SU-DHL-6 (cell line): ENCODE data around the gene AKAP1.

Experiments
- H2AFZ ChIP-seq: fragments of 200-600 bp; sonication (generic); 2 replicates; pipeline ENCODE4 v1.6.1; 2014; ENCODE audit warnings: low read depth, mild to moderate bottlenecking, moderate library complexity, mixed read lengths, antibody characterized with exemption, low read length; ENCODE audit not compliant: severe bottlenecking
- H3F3A ChIP-seq: fragments of 200-600 bp; shearing (Covaris generic); 2 replicates; pipeline ENCODE4 v1.6.0; 2016; ENCODE audit warnings: antibody characterized with exemption, mild to moderate bottlenecking; ENCODE audit not compliant: insufficient read depth
- H3K27ac ChIP-seq: fragments of 200-600 bp; sonication (generic); 2 replicates; pipeline ENCODE4 v1.5.1; 2016; ENCODE audit warnings: low read depth, mild to moderate bottlenecking, low read length, moderate library complexity, mixed read lengths
- H3K27me3 ChIP-seq: fragments of 200-600 bp; sonication (generic), shearing (Covaris generic); 2 replicates; pipeline ENCODE4 v1.6.0; 2014; ENCODE audit warnings: mild to moderate bottlenecking, low read length
- H3K36me3 ChIP-seq: fragments of 200-600 bp; sonication (generic); 2 replicates; pipeline ENCODE4 v1.6.1; 2014; ENCODE audit warnings: mild to moderate bottlenecking, low read length, mixed read lengths
- H3K4me2 ChIP-seq: fragments of 300-600, 200-600 bp; shearing (Covaris generic), sonication (generic); 2 replicates; pipeline ENCODE4 v1.6.0; 2014; ENCODE audit warnings: low read length, low read depth, mild to moderate bottlenecking; ENCODE audit not compliant: poor library complexity, severe bottlenecking
- H3K4me3 ChIP-seq: fragments of 200-600 bp; sonication (generic); 2 replicates; pipeline ENCODE4 v1.5.1; 2014; ENCODE audit warnings: antibody characterized with exemption, low read length, mild to moderate bottlenecking, mixed read lengths; ENCODE audit not compliant: insufficient read depth, poor library complexity, severe bottlenecking
- H3K79me2 ChIP-seq: fragments of 200-600 bp; sonication (generic); 2 replicates; pipeline ENCODE4 v1.6.1; 2014; ENCODE audit warnings: mild to moderate bottlenecking, low read length, moderate library complexity; ENCODE audit not compliant: insufficient read depth
- H3K9ac ChIP-seq: fragments of 200-600 bp; sonication (generic); 2 replicates; pipeline ENCODE4 v1.7.0; 2014; ENCODE audit warnings: mild to moderate bottlenecking, low read length
- H3K9me2 ChIP-seq: fragments of 200-600 bp; sonication (generic); replicated peaks from 2 replicates; pipeline ENCODE4 v1.6.1; 2014; ENCODE audit warnings: low read length; ENCODE audit not compliant: insufficient read depth
- H3K9me3 ChIP-seq: fragments of 200-600 bp; sonication (generic); 2 replicates; pipeline ENCODE4 v1.6.1; 2014; ENCODE audit warnings: low read length, mixed read lengths; ENCODE audit not compliant: insufficient read depth
- H4K20me1 ChIP-seq: fragments of 200-600 bp; sonication (generic); 2 replicates; pipeline ENCODE4 v1.6.1; 2014; ENCODE audit warnings: low read depth, mild to moderate bottlenecking, antibody characterized with exemption, low read length, moderate library complexity, mixed read lengths
- EZH2phosphoT487 ChIP-seq: fragments of 200-600 bp; sonication (generic), shearing (Covaris generic); conservative IDR thresholded peaks from 2 replicates; pipeline ENCODE4 v1.6.1; 2018; ENCODE audit warnings: mild to moderate bottlenecking, antibody characterized with exemption, low read length, moderate library complexity, mixed read lengths
- TF ChIP-seq, protein P1 (sequence below): fragments of 200-600 bp; sonication (generic); IDR thresholded peaks from one replicate; pipeline ENCODE4 v1.5.1; 2017; ENCODE audit warnings: antibody characterized with exemption, mild to moderate bottlenecking, low read length, moderate library complexity; ENCODE audit not compliant: insufficient read depth, poor library complexity, severe bottlenecking

AKAP1 gene

DNA sequence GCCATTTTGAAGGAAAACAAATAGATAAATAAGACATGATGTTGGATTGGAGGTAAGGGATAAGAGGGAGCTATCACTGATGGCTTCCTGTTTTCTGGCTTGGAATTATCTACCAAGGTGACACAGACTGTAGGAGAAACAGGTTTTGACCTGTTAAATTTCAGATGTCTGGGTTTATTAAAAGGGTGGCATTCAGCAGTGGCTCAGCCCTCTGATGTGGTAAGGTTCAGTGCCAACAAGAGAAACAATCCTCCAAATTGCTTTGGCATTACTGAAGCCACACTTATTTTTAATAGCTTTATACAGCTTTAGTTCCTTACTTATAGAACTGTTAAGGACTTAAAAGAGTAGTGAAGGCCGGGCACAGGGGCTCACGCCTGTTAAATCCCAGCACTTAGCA, 37.0 kb upstream of the AKAP1 start:
- H3K4me2 ChIP-seq: no peak overlapping the region
- H4K20me1 ChIP-seq: no peaks in the 10 kb centered on the region
- no peaks in the 10 kb centered on the region for H3K79me2 ChIP-seq
- H3K36me3 ChIP-seq: no peaks in the 10 kb centered on the region
- TF ChIP-seq, protein P1, sequence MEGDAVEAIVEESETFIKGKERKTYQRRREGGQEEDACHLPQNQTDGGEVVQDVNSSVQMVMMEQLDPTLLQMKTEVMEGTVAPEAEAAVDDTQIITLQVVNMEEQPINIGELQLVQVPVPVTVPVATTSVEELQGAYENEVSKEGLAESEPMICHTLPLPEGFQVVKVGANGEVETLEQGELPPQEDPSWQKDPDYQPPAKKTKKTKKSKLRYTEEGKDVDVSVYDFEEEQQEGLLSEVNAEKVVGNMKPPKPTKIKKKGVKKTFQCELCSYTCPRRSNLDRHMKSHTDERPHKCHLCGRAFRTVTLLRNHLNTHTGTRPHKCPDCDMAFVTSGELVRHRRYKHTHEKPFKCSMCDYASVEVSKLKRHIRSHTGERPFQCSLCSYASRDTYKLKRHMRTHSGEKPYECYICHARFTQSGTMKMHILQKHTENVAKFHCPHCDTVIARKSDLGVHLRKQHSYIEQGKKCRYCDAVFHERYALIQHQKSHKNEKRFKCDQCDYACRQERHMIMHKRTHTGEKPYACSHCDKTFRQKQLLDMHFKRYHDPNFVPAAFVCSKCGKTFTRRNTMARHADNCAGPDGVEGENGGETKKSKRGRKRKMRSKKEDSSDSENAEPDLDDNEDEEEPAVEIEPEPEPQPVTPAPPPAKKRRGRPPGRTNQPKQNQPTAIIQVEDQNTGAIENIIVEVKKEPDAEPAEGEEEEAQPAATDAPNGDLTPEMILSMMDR: no peak
- no peak for TF ChIP-seq EZH2phosphoT487
- H3K27me3 ChIP-seq: no peaks in the 10 kb centered on the region
- no peak overlapping the region for H3K27ac ChIP-seq
- no peak overlapping the region for H3K9ac ChIP-seq
- no peak overlapping the region for H3K4me3 ChIP-seq
- H3K9me2 ChIP-seq: no peaks in the 10 kb centered on the region
- H3F3A ChIP-seq: no peaks in the 10 kb centered on the region
- H3K9me3 ChIP-seq: no peaks in the 10 kb centered on the region
- no peak overlapping the region for H2AFZ ChIP-seq

DNA sequence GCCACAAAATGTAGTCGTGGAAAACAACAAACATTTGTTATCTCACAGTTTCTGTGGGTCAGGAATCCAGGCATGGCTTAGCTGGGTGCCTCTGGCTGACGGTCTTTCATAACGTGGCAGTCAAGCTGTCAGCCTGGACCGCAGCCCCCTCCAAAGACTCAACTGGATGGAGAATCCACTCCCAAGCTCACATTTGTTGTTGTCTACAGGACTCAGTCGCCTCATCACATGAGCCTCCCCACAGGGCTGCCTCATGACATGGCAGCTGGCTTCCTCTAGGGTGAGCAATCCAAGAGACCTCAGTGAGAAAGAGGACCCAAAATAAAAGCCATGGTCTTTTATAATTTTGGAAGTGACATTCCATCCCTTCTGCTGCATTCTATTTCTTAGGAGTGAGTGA, 34.7 kb upstream of the AKAP1 start:
- no peaks in the 10 kb centered on the region for H3K27me3 ChIP-seq
- no peaks in the 10 kb centered on the region for H3K9me2 ChIP-seq
- no peaks in the 10 kb centered on the region for H4K20me1 ChIP-seq
- H3K4me3 ChIP-seq: no peak overlapping the region
- no peak overlapping the region for H2AFZ ChIP-seq
- H3K4me2 ChIP-seq: no peak overlapping the region
- no peaks in the 10 kb centered on the region for H3K9me3 ChIP-seq
- H3K9ac ChIP-seq: no peak overlapping the region
- TF ChIP-seq, protein P1: no peak
- TF ChIP-seq EZH2phosphoT487: no peak
- no peaks in the 10 kb centered on the region for H3F3A ChIP-seq
- H3K36me3 ChIP-seq: no peaks in the 10 kb centered on the region
- H3K27ac ChIP-seq: no peak overlapping the region
- no peaks in the 10 kb centered on the region for H3K79me2 ChIP-seq

DNA sequence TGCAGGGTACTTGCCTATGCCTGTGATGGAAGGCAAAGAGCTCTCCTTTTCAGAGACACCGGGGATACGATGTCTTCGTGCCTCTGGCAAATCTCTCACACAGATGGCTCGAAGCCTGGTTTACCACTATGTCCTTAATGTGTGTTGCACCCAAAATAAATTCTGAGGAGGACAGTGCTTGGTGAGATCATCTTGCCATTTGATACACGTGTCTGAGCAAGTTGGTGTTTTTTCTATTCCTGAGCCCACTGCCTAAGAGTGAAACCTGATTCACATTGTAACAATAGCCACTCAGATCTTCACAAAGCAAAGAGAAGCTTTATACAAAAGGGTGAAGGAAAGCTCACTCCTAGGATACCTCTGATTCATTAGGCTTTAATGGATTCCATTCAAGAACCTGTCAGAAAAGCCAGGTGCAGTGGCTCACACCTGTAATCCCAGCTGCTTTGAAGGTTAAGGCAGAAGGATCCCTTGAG, 33.1 kb upstream of the AKAP1 start:
- TF ChIP-seq EZH2phosphoT487: no peak
- TF ChIP-seq, protein P1: no peak
- H3K27ac ChIP-seq: no peak overlapping the region
- H3K9ac ChIP-seq: no peak overlapping the region
- no peak overlapping the region for H3K4me3 ChIP-seq
- H3K27me3 ChIP-seq: no peaks in the 10 kb centered on the region
- H3K9me3 ChIP-seq: no peaks in the 10 kb centered on the region
- no peaks in the 10 kb centered on the region for H4K20me1 ChIP-seq
- H3K4me2 ChIP-seq: no peak overlapping the region
- no peaks in the 10 kb centered on the region for H3K9me2 ChIP-seq
- no peaks in the 10 kb centered on the region for H3F3A ChIP-seq
- H3K36me3 ChIP-seq: no peaks in the 10 kb centered on the region
- H3K79me2 ChIP-seq: no peaks in the 10 kb centered on the region
- H2AFZ ChIP-seq: no peak overlapping the region
